GM12864 (cell line): Measurements from ENCODE around the gene FLNB.

Experiments used
- DNase-seq: peaks from one replicate; pipeline ENCODE4 v3.0.0-alpha.2; 2011; ENCODE audit warnings: low read depth
- H3K4me3 ChIP-seq: 2 replicates; pipeline ENCODE4 v1.5.1; 2011; ENCODE audit warnings: mild to moderate bottlenecking, low read depth, low read length, control low read depth
- CTCF ChIP-seq: IDR thresholded peaks from 2 replicates; pipeline ENCODE4 v1.5.1; 2011; ENCODE audit warnings: low read depth, mild to moderate bottlenecking, moderate library complexity, low read length, control low read depth, inconsistent platforms; ENCODE audit errors: missing control alignments

Gene FLNB

GRCh38 chr3:58010562-58010961, 2.3 kb downstream of the FLNB start:
- TF ChIP-seq CTCF = no peak
- no peak overlapping the region for H3K4me3 ChIP-seq
- no peak for DNase-seq

GRCh38 chr3:58011580-58011979, 3.4 kb downstream of the FLNB start:
- no peak overlapping the region for H3K4me3 ChIP-seq
- DNase-seq = no peak
- TF ChIP-seq CTCF = no peak

- no peak for TF ChIP-seq CTCF
- no peak overlapping the region for H3K4me3 ChIP-seq
- no peak for DNase-seq
Measured at GRCh38 chr3:58012302-58012701, 4.1 kb downstream of the FLNB start.

- no peak for DNase-seq
- TF ChIP-seq CTCF = no peak
- no peak overlapping the region for H3K4me3 ChIP-seq
Measured at GRCh38 chr3:58013099-58013498, 4.9 kb downstream of the FLNB start.

GRCh38 chr3:58013973-58014649, 5.9 kb downstream of the FLNB start:
- no peak for DNase-seq
- H3K4me3 ChIP-seq = no peak overlapping the region
- TF ChIP-seq CTCF = no peak

- no peak for TF ChIP-seq CTCF
- no peak overlapping the region for H3K4me3 ChIP-seq
- DNase-seq = no peak
Measured at GRCh38 chr3:58015520-58015915, 7.3 kb downstream of the FLNB start.

- no peak for DNase-seq
- H3K4me3 ChIP-seq = no peak overlapping the region
- TF ChIP-seq CTCF = no peak
Measured at GRCh38 chr3:58016710-58017109, 8.5 kb downstream of the FLNB start.
